HG03354 (cell line): ENCODE results near the gene MBNL1.
A peak's percentile ranks its signal among the peaks of the same experiment; 100 is the strongest.

Experiments used
- ATAC-seq: cut with Tn5 transposase; IDR thresholded peaks from one replicate; pipeline ENCODE4 v1.9.1; 2021; ENCODE audit warnings: mild to moderate bottlenecking; ENCODE audit not compliant: unreplicated experiment, poor library complexity, severe bottlenecking

The MBNL1 gene

GRCh38 chr3:152269831-152270734, 1.4 kb downstream of the MBNL1 start:
- no peak for ATAC-seq

GRCh38 chr3:152270937-152271336, 2.2 kb downstream of the MBNL1 start:
- ATAC-seq: no peak

- ATAC-seq: no peak
Measured at GRCh38 chr3:152271501-152272236, 2.9 kb downstream of the MBNL1 start.

GRCh38 chr3:152272771-152273242, 4.1 kb downstream of the MBNL1 start:
- ATAC-seq: no peak

GRCh38 chr3:152276681-152277080, 8.0 kb downstream of the MBNL1 start:
- ATAC-seq: no peak

GRCh38 chr3:152277198-152277597, 8.5 kb downstream of the MBNL1 start:
- ATAC-seq: no peak

GRCh38 chr3:152278756-152279427, 10.2 kb downstream of the MBNL1 start:
- ATAC-seq: no peak

GRCh38 chr3:152279479-152279878, 10.8 kb downstream of the MBNL1 start:
- no peak for ATAC-seq

- ATAC-seq: no peak
Measured at GRCh38 chr3:152280539-152280938, 11.8 kb downstream of the MBNL1 start.

GRCh38 chr3:152281133-152281713, 12.5 kb downstream of the MBNL1 start:
- ATAC-seq: peak; percentile 80

- no peak for ATAC-seq
Measured at GRCh38 chr3:152282813-152283212, 14.1 kb downstream of the MBNL1 start.

- no peak for ATAC-seq
Measured at GRCh38 chr3:152283492-152284381, 15.0 kb downstream of the MBNL1 start.

GRCh38 chr3:152284906-152285305, 16.2 kb downstream of the MBNL1 start:
- no peak for ATAC-seq

GRCh38 chr3:152285509-152285908, 16.8 kb downstream of the MBNL1 start:
- ATAC-seq: no peak

GRCh38 chr3:152287898-152288576, 19.3 kb downstream of the MBNL1 start:
- ATAC-seq: no peak

- ATAC-seq: no peak
Measured at GRCh38 chr3:152288681-152289080, 20.0 kb downstream of the MBNL1 start.

GRCh38 chr3:152289708-152290107, 21.0 kb downstream of the MBNL1 start:
- ATAC-seq: no peak

- ATAC-seq: no peak
Measured at GRCh38 chr3:152290374-152290773, 21.6 kb downstream of the MBNL1 start.
